GM21619 (cell line): Measurements from ENCODE around the gene SCAMP3.
"Not testable (repeated sequence)": the region's sequence is repeated elsewhere in the genome, so short reads cannot be mapped to it uniquely, and the experiment has no call there.

Source experiments
- ATAC-seq: cut with Tn5 transposase; IDR thresholded peaks from one replicate; pipeline ENCODE4 v1.9.1; 2021; ENCODE audit not compliant: unreplicated experiment

SCAMP3 gene

GRCh38 chr1:155255243-155256007, 6.7 kb downstream of the SCAMP3 start, which contains the start of gene ENTREP3:
ENTREP3 (minus strand) TSS chr1:155255483; CDS start chr1:155254877, 606 bp downstream.
- ATAC-seq, result peak; percentile 53

- ATAC-seq, result no peak
These were observed 7.4 kb downstream of the SCAMP3 start for GRCh38 chr1:155254714-155255242.

DNA sequence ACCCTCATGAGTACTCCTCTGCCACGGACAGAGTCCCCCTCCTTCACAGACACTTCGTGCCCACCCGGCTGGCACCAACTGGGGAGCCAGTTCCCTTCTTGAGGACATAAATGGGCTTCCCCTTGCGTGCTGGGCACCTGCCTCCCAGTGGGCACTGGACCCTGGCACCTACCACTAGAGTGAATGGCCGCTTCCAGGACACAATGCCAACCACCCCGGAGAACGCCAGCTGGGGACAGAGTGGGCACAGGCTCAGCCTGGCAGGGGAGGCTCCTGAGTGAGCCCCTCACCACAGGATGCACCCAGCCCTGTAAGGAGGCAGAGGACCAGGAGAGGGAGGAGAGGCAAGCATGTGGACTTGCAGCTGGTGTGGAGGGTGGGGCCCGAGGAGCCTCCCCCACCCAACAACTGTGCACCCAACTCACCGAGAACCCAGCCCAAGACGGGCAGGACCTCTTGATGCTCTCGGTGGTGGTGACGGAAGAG, 7.9 kb downstream of the SCAMP3 start:
- ATAC-seq, result no peak

- no peak for ATAC-seq
These were observed 8.4 kb downstream of the SCAMP3 start for GRCh38 chr1:155253797-155254196.

- ATAC-seq, result no peak
These were observed 9.0 kb downstream of the SCAMP3 start for GRCh38 chr1:155253208-155253607.

DNA sequence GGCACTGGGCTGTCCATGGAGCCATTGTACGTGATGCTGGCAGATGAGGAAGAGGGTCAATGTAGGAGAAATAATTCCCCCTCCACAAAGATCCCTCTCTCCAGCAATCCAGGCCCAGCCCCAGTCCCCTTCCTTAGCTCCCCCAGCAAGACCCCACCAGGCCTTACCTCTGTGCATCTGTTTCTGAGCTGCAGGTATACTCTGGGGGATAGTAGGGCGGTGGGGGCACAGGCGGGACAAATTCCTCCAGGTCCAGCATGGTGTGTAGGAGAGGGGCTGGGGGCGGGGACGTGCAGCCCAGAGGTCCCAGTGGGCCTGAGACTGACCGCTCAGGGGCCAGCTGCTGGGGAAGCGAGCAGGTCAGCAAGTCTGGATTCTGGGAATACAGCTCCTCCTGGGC, 10.6 kb downstream of the SCAMP3 start:
- ATAC-seq, result no peak

DNA sequence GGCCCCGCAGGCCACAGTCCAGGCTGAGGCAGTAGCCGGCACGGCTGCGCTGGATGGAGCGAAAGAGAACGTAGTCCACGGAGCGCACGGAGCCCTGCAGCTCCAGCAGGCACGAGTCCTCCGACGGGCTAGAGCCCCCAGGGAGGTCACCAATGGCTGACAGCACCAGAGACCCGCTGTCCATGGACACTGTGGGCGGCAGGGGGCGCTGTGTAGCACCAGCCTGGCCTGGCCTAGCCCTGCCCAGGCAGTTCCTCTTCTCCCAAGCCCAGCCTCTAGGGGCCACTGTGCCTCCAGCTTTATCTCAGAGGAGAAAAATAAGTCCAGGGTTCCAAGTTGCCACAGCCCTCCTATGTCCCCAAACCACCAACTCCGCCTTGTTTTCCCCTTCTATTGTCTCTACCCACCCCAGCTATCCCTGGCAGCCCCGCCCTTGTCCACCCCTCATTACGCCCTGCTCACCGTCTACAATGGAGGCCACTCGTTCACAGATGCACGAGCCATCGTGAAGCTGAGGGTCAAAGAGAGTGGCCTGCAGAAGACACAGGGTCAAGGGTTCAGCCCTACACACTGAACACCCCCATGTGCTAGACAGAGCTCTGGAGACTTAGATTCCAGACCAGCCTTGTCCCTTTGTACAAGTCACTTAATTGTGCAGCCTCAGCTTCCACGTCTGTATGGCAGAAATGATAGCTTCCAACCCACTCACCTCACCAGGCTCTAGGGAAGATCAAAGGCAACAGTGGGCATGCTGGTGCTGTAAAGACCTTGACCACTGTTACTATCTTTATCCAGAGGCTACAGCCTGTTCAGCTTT, 11.3 kb downstream of the SCAMP3 start:
- ATAC-seq, result peak; percentile 76

DNA sequence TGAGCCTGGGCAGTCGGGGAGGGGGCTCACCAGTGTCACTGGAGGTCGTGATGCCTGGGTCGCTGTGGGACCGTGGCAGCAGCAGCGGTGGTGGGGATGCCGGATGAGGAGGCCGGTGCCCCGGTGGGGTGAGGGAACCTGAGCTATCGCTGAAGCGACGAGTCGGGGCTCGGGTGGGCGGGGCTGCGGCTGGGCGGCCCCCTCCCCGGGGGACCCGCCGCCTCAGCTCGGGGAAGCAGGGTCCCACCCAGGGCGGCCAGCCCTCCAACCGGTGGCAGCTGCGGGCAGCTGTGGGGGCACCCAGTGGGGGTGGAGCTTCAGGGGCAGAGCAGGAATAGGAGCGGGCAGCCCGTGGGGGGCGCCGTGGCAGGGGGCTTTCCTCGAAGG, 11.9 kb downstream of the SCAMP3 start:
- ATAC-seq, result no peak

DNA sequence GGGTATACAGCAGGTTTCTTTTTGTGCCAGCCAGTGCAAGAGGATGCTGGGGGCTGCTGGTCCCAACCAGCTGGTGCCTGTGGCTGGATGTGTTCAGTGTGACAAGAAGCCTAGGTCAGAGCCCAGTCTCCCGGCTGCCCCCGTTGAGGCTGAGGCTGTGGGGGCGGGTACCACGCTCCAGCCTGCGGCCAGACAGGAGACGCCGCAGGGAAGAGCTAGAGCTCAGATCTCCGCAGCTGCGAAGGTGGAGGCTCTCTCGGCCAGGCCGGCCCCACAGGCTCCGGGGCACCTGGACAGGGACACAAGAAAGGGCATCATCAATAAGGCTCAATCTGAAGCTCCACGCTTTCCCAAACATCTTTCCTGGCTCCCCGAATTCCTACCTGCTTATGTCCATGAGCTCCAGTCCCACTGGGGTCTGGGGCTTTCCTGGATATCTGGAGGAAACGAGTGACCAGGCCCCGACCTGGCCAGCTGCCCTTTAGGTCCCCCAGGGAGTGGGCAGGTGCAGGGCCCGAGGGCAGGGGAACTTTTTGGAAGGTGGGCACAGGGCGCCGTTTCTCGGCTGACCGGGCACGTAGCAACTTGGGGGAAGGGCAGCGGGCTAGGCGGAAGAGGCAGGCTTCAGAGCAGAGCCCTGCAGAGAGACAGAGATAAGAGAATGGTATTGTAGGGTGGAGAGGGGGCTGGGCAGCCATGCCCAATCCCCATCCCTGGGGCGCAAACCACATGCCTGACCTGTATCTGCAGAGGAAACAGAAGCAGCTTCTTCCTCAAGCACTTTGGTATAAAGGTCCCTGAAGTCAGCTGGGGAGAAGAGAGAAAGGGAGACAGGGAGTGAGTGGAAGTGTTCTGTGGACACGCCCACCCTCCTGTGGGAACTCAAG, 14.2 kb downstream of the SCAMP3 start:
- no peak for ATAC-seq

- not testable (repeated sequence) for ATAC-seq
These were observed 15.4 kb downstream of the SCAMP3 start for GRCh38 chr1:155246796-155247195.

- ATAC-seq, result no peak
These were observed 17.0 kb downstream of the SCAMP3 start for GRCh38 chr1:155245163-155245524.

DNA sequence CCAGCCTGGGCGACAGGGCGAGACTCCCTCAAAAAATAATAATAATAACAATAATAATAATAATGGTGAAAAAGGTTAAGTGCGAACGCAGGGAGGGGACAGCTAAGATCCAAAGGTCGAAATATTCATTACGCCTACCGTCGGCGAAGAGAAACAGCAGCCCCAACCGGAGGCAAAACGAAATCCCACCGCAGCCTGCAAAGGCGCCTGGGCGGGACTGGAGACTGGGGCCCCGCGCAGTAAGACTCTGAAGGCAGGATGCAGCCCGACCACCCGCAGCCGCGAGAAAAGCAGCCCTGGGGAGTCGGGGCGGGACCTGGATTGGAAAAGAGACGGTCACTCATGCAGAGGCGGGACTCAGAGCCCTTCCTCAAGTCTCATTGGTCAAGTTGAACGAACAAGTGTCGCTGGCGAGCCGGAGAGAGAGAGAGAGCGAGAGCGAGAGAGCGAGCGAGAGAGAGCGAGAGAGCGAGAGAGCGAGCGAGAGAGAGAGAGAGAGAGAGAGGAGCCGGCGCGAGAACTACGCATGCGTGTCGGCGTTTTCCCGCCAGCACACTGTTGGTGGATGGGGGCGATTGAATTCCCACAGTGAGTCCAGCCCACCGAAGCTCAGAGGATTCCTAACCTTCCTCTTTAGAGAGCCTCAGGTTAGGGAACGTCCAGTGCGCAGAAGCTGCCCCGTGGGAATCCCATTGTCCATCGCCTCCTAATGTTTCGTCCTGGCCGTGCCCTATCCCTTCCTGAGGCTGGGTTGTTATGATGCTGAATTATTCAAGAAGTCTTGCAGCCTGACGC, 17.6 kb downstream of the SCAMP3 start:
- ATAC-seq, result peak; percentile 90

- no peak for ATAC-seq
These were observed 19.3 kb downstream of the SCAMP3 start for GRCh38 chr1:155242805-155243358.

GRCh38 chr1:155241841-155242264, 20.3 kb downstream of the SCAMP3 start:
- ATAC-seq, result no peak

DNA sequence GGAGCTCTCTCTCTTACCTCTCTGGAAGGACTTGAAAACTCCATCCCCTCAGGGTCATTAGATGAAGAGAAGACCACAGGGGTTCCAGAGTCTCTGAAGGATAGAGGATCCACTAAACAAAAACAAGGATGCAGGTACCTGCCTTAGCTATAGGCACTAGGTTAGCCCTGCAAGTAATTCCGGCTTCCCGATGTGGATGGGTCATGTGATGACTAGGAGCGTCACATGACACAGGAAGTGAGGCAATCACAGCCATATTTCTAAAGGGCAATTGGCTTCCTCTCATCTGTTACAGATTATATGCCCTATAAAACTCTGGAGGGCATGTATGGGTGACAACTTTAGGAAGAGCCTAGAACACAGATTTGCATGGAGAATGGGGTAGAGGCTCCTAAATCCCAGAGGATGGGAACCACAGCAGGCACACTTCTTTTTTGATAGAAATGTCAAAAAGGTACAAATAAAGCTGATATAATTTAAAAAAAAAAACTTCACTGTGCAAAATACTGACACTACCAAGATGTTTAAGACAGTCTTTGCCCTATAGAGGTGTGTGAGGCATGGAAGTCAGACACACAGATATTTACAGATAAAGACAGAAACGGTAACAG, 21.0 kb downstream of the SCAMP3 start:
- no peak for ATAC-seq

- no peak for ATAC-seq
These were observed 25.7 kb downstream of the SCAMP3 start for GRCh38 chr1:155236451-155236850.

GRCh38 chr1:155235375-155235774, 26.8 kb downstream of the SCAMP3 start:
- ATAC-seq, result not testable (repeated sequence)

GRCh38 chr1:155233502-155233901, 28.7 kb downstream of the SCAMP3 start:
- not testable (repeated sequence) for ATAC-seq
